Astrocyte (in vitro differentiated cells and primary cell): ENCODE measurements around the gene F8. TPM values are rescaled to one million over a fixed set of nuclear protein-coding genes. Genes with fewer than 3 reads are reported as not detected.

Source experiments
- DNase-seq: peaks from one replicate; pipeline ENCODE4 v3.0.0-alpha.2; 2010; ENCODE audit warnings: low read depth
- FAIRE-seq: peaks from 2 replicates; lab custom pipeline; 2011; peaks lifted over from hg19 to GRCh38; lab: Jason Lieb, UNC
- H2AFZ ChIP-seq: 2 replicates; pipeline ENCODE4 v1.6.0; 2012; ENCODE audit warnings: low read depth, low read length, inconsistent platforms
- H3K27ac ChIP-seq: 2 replicates; pipeline ENCODE4 v1.5.1; 2011; ENCODE audit warnings: low read depth, low read length, inconsistent platforms
- H3K27me3 ChIP-seq: 2 replicates; pipeline ENCODE4 v1.6.0; 2011; ENCODE audit warnings: low read length, inconsistent platforms; ENCODE audit not compliant: insufficient read depth
- H3K36me3 ChIP-seq: 2 replicates; pipeline ENCODE4 v1.5.1; 2011; ENCODE audit warnings: low read length, inconsistent platforms; ENCODE audit not compliant: insufficient read depth
- H3K4me1 ChIP-seq: 2 replicates; pipeline ENCODE4 v1.5.1; 2011; ENCODE audit warnings: low read length, inconsistent platforms; ENCODE audit not compliant: insufficient read depth
- H3K4me2 ChIP-seq: 2 replicates; pipeline ENCODE4 v1.6.0; 2012; ENCODE audit warnings: low read length, inconsistent platforms
- H3K4me3 ChIP-seq: 2 replicates; pipeline ENCODE4 v1.5.1; 2011; ENCODE audit warnings: low read depth, mild to moderate bottlenecking, low read length, inconsistent platforms; ENCODE audit not compliant: insufficient read depth
- H3K79me2 ChIP-seq: 2 replicates; pipeline ENCODE4 v1.6.0; 2012; ENCODE audit warnings: mild to moderate bottlenecking, low read length, inconsistent platforms; ENCODE audit not compliant: insufficient read depth
- H3K9ac ChIP-seq: 2 replicates; pipeline ENCODE4 v1.6.0; 2012; ENCODE audit warnings: mild to moderate bottlenecking, low read length, inconsistent platforms
- H3K9me3 ChIP-seq: 2 replicates; pipeline ENCODE4 v1.5.1; 2012; ENCODE audit warnings: low read depth, mild to moderate bottlenecking, low read length, inconsistent platforms; ENCODE audit not compliant: insufficient read depth
- H4K20me1 ChIP-seq: 2 replicates; pipeline ENCODE4 v1.6.0; 2012; ENCODE audit warnings: low read length, inconsistent platforms; ENCODE audit not compliant: insufficient read depth
- H3K27ac Mint-ChIP-seq: one replicate; pipeline ENCODE4 v1.8.0; 2021; ENCODE audit warnings: mild to moderate bottlenecking, mixed read lengths; ENCODE audit not compliant: unreplicated experiment
- H3K27me3 Mint-ChIP-seq: one replicate; pipeline ENCODE4 v1.8.0; 2021; ENCODE audit warnings: low read depth, mixed read lengths; ENCODE audit not compliant: unreplicated experiment
- H3K36me3 Mint-ChIP-seq: one replicate; pipeline ENCODE4 v1.8.0; 2021; ENCODE audit warnings: low read depth, mixed read lengths; ENCODE audit not compliant: unreplicated experiment
- H3K4me1 Mint-ChIP-seq: one replicate; pipeline ENCODE4 v1.8.0; 2021; ENCODE audit warnings: low read depth, mixed read lengths; ENCODE audit not compliant: unreplicated experiment
- H3K4me3 Mint-ChIP-seq: one replicate; pipeline ENCODE4 v1.8.0; 2021; ENCODE audit warnings: mild to moderate bottlenecking, moderate library complexity, mixed read lengths; ENCODE audit not compliant: unreplicated experiment
- H3K9me3 Mint-ChIP-seq: one replicate; pipeline ENCODE4 v1.8.0; 2021; ENCODE audit warnings: mild to moderate bottlenecking, mixed read lengths; ENCODE audit not compliant: unreplicated experiment
- CTCF ChIP-seq: IDR thresholded peaks from 2 replicates; pipeline ENCODE4 v1.5.1; 2011; ENCODE audit warnings: low read depth, mild to moderate bottlenecking, inconsistent platforms, low read length, moderate library complexity; ENCODE audit not compliant: insufficient read depth
- EZH2 ChIP-seq: IDR thresholded peaks from 2 replicates; pipeline ENCODE4 v1.6.1; 2012; ENCODE audit warnings: mild to moderate bottlenecking, low read length, inconsistent platforms; ENCODE audit not compliant: insufficient read depth
- total RNA-seq: library from RNA; stranded (reverse); gene quantifications from 2 replicates; pipeline ENCODE4 v1.2.1, GENCODE V29; 2021

The F8 gene
- total RNA-seq, 1 donor from 2014 or later: 2.5 TPM

- Histone ChIP-seq H3K4me3 (peak within 1 kb of the TSS; percentile 68), H4K20me1 (no peaks in the 10 kb centered on the region), H3K9me3 (no peaks in the 10 kb centered on the region), H3K27me3 (no peaks in the 10 kb centered on the region), H3K36me3 (no peaks in the 10 kb centered on the region), H3K27ac (no peak within 1 kb of the TSS), H3K9ac (peak within 1 kb of the TSS; percentile 76), H3K79me2 (no peaks in the 10 kb centered on the region), H3K4me2 (peak within 1 kb of the TSS; percentile 88), H2AFZ (peak within 1 kb of the TSS; percentile 80), H3K4me1 (peaks cover 5% of the 10 kb centered on the region)
- peak; percentile 52 for DNase-seq
- Mint-ChIP-seq H3K36me3 (no peaks in the 10 kb centered on the region), H3K4me1 (peaks cover 3% of the 10 kb centered on the region), H3K27me3 (no peaks in the 10 kb centered on the region), H3K4me3 (peak within 1 kb of the TSS; percentile 82), H3K27ac (no peak within 1 kb of the TSS), H3K9me3 (peaks cover 6% of the 10 kb centered on the region)
- no peak for FAIRE-seq
- no peak for TF ChIP-seq CTCF
- TF ChIP-seq EZH2: no peak
These were observed 217.4 kb downstream of the F8 start, which contains the start of gene MPP1 for GRCh38 chrX:154804957-154805695. TSS of gene MPP1 (minus strand) at chrX:154805485. CDS start at chrX:154805373, 112 bp downstream.

- H3K9ac ChIP-seq: peak overlapping the region; percentile 76
- Mint-ChIP-seq H3K4me1 (peaks cover 7% of the 10 kb centered on the region), H3K4me3 (peak overlapping the region; percentile 80), H3K27me3 (no peaks in the 10 kb centered on the region), H3K27ac (no peak overlapping the region), H3K9me3 (peaks cover 6% of the 10 kb centered on the region), H3K36me3 (no peaks in the 10 kb centered on the region)
- no peak for TF ChIP-seq CTCF
- no peak for TF ChIP-seq EZH2
- peak overlapping the region; percentile 80 for H2AFZ ChIP-seq
- H3K36me3 ChIP-seq: no peaks in the 10 kb centered on the region
- peaks cover 12% of the 10 kb centered on the region for H3K4me1 ChIP-seq
- H3K4me2 ChIP-seq: peak overlapping the region; percentile 88
- no peaks in the 10 kb centered on the region for H3K27me3 ChIP-seq
- H3K79me2 ChIP-seq: no peaks in the 10 kb centered on the region
- no peak for FAIRE-seq
- H3K4me3 ChIP-seq: peak overlapping the region; percentile 68
- no peak for DNase-seq
- no peak overlapping the region for H3K27ac ChIP-seq
- no peaks in the 10 kb centered on the region for H4K20me1 ChIP-seq
- no peaks in the 10 kb centered on the region for H3K9me3 ChIP-seq
These were observed 218.1 kb downstream of the F8 start for GRCh38 chrX:154804261-154804956.
